GM18526 (cell line): ENCODE measurements around the gene PTGR2.

Experiments
- POLR2A ChIP-seq: IDR thresholded peaks from 3 replicates; pipeline ENCODE4 v1.6.1; 2011; ENCODE audit not compliant: insufficient read length; ENCODE audit errors: extremely low read depth

PTGR2 gene

GRCh38 chr14:73865534-73866113 is 14.0 kb downstream of the PTGR2 start:
- TF ChIP-seq POLR2A: no peak

GRCh38 chr14:73870525-73871235 is 19.0 kb downstream of the PTGR2 start:
- TF ChIP-seq POLR2A: no peak

DNA sequence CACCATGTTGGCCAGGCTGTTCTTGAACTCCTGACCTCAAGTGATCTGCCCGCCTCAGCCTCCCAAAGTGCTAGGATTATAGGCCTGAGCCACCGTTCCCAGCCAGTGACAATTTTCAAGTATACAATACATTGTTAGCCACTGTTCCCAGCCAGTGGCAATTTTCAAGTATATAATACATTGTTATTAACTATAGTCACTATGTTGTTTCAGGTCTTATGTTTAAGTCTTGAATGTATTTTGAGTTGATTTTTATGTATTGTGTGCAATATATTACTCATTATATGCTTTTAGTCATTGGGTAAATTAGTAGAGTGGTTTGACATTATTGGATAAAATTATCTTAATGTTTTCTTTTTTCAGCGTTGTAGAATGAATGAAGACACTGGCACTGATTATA is 22.0 kb downstream of the PTGR2 start:
- no peak for TF ChIP-seq POLR2A

- no peak for TF ChIP-seq POLR2A
Observed at GRCh38 chr14:73877790-73878189, 26.2 kb downstream of the PTGR2 start.

DNA sequence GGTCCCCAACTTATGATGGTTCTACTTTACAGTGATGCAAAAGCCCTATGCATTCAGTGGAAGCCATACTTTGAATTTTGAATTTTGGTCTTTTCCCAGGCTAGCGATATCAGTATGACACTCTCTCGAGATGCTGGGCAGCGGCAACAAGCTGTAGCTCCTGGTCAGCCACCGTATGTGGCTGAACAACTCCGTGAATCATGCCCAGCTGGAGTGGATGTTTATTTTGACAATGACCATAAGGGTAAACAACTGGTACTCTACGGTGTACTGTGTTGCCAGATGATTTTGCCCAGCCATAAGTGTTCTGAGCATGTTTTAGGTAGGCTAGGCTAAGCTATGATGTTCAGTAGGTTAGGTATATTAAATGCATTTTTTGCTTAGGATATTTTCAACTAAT is 26.8 kb downstream of the PTGR2 start:
- no peak for TF ChIP-seq POLR2A

DNA sequence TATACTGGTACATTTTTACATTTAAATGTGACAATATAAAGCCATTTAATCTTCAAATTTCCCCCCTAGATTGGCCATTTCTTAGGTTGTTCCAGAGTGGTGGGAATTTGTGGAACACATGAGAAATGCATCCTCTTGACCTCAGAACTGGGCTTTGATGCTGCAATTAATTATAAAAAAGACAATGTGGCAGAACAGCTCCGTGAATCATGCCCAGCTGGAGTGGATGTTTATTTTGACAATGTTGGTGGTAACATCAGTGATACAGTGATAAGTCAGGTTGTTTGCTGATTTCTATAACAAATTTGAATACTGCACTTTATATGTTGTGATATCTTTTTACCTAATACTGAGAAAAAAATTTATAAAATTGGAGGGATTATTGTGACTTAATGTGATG is 27.4 kb downstream of the PTGR2 start:
- TF ChIP-seq POLR2A: no peak

DNA sequence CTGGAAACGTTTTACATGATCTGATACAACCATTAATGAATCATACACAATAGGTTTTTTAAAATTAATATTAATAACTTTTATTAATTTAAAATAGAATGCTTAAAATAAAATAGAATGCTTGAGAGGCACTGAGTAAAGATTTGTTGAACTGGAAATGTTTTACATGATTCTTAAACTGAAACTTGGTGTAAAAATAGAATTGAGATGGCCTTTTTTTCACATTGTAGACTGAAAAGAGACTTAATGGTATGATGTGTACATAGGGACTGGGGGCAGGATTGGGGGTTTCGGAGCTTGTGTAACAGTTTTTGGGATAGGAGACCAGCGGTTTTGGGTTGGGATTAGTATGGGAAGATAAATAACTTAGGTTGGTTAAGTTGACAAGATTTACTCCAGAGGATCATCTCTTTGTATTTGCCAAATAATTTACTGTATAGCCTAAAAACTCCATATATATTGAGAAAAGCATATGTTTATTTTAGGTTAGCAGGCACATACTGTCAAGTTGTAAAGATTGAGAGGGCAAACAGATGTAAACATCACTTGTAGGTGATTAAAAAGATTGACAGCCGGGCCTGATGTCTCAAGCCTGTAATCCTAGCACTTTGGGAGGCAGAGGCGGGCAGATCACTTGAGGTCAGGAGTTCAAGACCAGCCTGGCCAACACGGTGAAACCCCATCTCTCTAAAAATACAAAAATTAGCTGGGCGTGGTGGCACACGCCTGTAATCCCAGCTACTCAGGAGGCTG is 33.0 kb downstream of the PTGR2 start:
- TF ChIP-seq POLR2A: no peak

DNA sequence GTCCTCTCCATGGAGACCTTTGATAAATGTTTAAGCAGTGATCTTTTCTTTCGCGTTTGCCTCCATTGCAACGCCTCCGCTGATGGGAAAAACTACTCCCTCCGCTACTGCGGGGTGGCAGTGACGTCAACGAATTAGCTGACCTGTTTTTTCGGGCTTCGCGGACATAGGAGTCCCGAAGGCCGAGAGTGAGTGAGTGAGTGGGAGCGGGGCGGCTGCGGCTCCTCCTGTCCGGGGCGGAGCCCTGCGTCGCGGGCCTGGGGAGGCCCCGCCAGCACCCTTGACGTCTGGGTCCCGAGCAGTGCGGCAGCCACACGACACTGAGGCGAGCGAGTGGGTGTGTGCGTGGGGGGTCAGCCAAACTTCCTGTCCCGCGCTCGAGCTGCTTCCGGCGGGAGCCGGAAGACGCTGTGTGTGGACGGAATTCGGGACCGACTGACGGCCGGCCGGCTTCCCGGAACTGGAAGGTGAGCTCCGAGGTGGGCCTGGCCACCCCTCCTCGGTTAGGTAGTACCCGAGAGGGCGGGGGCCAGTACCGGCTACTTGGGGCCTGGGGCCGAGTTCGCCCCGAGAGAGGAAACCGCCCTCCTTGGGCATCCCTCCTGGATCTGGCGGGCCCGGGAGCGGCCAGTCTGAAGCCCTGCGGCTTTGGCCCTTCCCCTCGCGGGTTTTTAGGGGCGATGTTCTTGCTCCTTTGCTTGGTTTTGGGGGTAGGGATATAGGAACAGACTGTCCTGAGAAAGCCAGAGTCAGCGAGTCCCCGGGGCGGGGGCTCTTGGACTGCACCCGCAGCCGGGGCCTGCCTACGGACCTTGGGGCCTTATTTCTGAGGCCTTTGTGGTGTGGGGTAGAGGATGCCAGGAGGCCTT is 35.1 kb downstream of the PTGR2 start, which contains the start of gene ZNF410:
TSS of gene ZNF410 (plus strand) at position 411 of the 869 bp plus-strand sequence. CDS start 5,317 bp downstream, outside the sequence.
- peak; percentile 85 for TF ChIP-seq POLR2A

- no peak for TF ChIP-seq POLR2A
Observed at GRCh38 chr14:73887318-73887616, 35.6 kb downstream of the PTGR2 start.

GRCh38 chr14:73887694-73888459 is 36.2 kb downstream of the PTGR2 start:
- no peak for TF ChIP-seq POLR2A

DNA sequence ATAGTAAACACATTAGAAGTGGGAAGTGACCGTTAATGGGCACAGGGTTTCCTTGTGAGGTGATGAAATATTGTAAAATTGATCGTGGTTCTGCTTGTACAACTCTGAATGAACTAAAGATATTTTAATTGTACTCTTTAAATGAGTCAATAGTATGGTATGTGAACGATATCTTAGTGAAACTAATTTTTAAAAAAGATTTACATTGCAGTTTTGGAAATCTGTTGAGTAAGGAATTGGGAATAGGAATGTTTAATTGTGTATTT is 36.8 kb downstream of the PTGR2 start:
- TF ChIP-seq POLR2A: no peak

DNA sequence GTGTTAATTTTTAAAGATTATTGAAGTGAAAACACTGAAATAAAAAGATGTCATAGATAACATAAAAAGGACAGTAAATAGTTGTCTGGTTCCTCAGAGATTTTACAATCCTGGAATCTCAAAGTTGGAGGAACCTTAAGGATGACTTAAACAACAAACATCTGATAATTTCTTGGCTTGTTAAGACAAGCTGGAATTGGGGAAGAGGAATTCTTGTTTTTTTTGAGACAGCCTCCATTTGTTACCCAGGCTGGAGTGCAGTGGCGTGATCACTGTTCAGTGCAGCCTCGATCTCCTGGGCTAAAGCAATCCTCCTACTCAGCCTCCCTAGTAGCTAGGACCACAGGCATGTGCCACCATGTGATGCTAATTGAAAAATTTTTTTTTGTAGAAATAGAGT is 37.3 kb downstream of the PTGR2 start:
- TF ChIP-seq POLR2A: no peak

- no peak for TF ChIP-seq POLR2A
Observed at GRCh38 chr14:73889376-73889775, 37.7 kb downstream of the PTGR2 start.

DNA sequence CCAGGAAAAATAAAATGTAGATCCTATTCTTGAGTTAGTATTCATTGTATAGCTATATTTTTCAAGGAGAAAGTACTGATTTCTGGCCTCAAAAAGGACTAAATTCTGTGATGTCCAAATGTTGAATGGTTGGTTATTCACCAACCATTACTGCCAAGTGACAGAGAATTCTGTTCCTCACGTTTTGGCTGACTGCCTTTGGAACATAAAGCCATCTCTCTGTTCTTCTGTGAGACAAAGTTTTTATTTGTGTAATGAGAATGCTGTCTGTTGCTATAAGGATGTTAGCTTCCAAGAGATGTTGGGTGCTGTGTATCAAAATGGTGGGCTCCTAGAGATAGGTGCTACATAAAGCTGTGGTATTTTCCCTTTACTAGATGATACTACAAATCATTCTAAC is 44.3 kb downstream of the PTGR2 start:
- TF ChIP-seq POLR2A: no peak

GRCh38 chr14:73896521-73896920 is 44.9 kb downstream of the PTGR2 start:
- TF ChIP-seq POLR2A: no peak

GRCh38 chr14:73903028-73903427 is 51.4 kb downstream of the PTGR2 start:
- TF ChIP-seq POLR2A: no peak

DNA sequence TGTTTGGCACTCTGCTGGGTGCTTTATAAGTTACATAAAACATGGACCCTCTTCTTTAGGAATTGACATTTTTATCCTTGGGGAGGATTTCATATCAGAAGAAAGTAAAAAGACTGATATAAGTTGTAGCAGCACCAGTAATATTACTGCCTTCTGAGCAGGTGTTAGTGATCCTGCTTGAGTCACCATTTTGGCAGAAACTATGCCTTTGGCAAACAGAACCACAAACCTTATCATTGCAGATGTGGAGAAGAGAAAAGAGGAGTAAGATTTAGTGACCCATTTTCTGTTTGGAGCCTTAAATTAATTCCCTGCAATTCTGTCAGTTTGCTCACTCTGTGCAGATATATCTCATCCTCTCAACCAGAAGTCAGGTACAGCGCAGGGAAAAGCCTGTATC is 58.0 kb downstream of the PTGR2 start:
- TF ChIP-seq POLR2A: no peak
